Stimulated activated CD4-positive, alpha-beta T cell treated with anti-CD3 and anti-CD28 coated beads, Interleukin-12 subunit alpha, Interleukin-12 subunit beta, amount 100 ng/mL, for 48 hours (primary cell): ENCODE data around the gene PROSER2.
"Not testable (repeated sequence)": the region's sequence is repeated elsewhere in the genome, so short reads cannot be mapped to it uniquely, and the experiment has no call there.

ENCODE experiments used
- DNase-seq, 3 donors: peaks; one replicate each; pipeline ENCODE4 v3.0.0-alpha.2; 2020; ENCODE audit warnings: low read depth in 2 of 3, low spot score in 1 of 3

Gene PROSER2

DNA sequence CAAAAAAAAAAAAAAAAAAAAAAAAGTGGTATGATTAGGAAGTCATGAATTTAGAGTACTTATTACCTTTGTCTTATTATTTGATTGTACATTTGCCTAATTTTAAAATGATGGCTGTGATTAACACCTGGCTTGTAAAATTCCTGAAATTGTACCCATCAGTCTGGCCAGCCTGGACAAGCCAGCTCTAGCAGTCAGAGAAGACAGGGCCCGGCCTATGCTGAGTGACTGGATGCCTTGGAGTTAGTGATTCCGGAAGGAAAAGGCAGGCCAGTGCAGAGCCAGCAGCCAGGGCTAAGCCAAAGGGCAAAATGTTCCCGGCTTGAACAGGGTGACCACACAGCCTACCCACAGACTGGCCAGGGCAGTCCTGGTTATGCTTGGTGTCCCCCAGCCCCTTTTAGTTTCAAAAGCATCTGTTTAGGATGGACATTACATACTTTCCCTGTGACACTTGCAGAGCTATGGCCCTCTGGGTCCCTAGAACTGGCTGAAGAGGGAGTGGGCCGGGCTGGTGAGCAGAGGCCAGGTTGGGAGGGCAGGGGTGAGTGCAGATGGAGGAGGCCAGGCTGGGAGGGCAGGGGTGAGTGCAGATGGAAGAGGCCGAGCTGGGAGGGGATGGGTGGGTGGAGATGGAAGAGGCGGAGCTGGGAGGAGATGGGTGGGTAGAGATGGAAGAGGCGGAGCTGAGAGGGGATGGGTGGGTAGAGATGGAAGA is 61.7 kb downstream of the PROSER2 start:
- no peak for DNase-seq

DNA sequence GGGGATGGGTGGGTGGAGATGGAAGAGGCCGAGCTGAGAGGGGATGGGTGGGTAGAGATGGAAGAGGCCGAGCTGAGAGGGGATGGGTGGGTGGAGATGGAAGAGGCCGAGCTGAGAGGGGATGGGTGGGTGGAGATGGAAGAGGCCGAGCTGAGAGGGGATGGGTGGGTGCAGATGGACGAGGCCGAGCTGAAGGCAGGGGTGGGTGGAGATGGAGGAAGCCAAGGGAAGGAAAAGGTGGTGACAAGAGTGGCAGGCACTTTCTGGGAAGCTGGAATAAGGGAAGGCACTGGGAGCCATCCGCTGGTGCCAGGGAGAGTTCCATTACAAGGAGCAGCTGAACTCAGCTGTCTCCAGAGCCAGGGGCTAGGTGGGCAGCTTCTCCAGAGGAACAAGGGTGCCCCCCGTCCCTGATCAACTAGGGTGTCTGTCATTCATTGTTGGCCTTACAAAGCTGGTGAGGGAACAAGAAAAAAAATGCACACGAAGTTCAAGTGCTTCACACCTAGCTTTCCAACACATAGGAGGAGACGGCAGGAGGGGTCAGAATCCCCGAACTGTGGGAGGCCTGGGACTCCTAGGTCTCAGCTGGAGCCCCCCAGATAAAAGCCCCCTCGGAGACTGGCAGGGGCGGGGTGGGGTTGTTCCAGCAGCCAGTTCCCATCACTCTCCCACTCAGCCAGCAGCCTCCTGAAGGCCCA is 62.4 kb downstream of the PROSER2 start:
- DNase-seq, result no peak

DNA sequence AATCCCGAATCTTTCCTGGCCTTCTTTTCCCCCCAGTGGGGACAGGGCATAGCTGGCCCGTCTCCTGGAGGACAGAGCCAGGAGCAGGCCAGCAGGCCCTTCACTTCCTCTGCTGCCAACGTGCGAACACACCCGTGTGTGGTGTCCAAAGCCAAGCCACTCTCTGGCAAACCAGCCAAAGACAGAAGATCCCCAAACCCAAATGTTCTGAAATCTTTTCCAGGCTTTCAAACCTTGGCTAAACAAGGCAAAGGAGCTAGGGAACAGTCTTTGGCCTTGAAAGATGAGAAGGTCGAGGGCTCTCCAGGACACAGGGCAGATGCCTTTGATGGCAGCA is 63.0 kb downstream of the PROSER2 start:
- no peak for DNase-seq

DNA sequence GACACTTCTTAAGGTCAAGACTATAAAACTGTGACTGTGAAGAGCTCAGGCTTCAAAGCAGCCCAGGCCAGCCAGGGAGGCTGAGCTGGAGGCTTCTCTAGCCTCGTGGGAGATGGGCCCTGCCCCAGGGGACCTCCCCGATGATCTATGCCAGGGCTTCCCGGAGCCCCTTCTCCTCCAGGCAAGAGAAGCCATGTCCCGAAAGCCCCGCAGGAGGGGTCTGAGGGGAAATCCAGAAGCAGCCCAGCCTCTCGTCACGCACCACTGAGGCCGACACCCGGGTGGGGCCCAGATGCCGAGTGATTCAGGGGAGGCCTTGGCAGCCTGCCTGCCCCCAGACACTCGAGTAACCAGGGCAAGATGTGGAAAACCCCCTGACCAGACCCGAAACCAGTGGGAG is 63.7 kb downstream of the PROSER2 start:
- no peak for DNase-seq

DNA sequence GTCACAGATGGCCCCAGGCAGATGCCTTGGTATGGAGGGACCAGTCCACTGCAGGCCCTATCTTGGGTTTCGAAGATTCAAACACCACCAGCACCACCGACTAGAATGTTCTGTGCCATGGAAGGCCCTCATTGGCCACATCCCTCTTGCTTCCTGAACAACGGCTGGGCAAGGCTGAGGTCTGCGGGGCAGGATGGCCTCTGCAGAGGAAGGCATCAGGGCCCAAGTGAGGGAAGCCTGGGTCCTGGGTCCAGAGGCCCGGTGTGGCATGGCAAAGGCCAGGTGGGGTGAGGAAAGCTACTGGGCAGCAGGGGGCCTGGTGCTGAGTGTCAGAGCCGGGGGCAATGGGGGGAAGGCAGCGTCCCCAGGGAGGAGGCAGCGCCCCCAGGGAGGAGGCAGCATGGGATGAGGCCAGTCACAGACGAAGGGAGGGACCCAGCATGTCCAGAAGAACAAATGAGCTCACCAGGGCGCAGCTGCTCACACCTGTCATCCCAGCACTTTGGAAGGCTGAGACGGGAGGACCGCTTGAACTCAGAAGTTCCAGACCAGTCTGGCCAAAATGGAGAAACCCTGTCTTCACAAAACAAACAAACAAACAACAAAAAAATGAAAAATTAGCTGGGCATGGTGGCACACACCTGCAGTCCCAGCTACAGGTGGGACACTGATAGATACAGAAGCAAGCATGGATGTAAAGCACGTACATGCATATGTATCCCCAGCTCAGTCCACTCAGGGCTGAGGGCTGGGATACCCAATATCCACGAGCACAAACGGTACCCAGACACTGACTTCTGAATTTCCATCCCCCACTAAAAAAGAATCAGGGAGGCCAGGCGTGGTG is 64.4 kb downstream of the PROSER2 start:
- DNase-seq, result no peak

DNA sequence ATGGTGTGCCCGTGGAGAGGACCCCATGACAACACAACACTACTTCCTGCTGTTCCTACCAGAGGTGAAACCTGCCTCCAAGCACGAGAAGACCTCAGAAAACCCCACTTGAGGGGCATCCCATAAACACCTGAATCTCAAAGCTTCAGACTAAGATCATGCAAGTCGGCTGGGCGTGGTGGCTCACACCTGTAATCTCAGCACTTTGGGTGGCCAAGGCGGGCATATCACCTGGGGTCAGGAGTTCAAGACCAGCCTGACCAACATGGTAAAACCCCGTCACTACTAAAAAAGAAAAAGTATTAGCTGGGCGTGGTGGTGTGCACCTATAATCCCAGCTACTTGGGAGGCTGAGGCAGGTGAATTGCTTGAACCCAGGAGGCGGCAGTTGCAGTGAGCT is 66.1 kb downstream of the PROSER2 start:
- DNase-seq, result not testable (repeated sequence)

DNA sequence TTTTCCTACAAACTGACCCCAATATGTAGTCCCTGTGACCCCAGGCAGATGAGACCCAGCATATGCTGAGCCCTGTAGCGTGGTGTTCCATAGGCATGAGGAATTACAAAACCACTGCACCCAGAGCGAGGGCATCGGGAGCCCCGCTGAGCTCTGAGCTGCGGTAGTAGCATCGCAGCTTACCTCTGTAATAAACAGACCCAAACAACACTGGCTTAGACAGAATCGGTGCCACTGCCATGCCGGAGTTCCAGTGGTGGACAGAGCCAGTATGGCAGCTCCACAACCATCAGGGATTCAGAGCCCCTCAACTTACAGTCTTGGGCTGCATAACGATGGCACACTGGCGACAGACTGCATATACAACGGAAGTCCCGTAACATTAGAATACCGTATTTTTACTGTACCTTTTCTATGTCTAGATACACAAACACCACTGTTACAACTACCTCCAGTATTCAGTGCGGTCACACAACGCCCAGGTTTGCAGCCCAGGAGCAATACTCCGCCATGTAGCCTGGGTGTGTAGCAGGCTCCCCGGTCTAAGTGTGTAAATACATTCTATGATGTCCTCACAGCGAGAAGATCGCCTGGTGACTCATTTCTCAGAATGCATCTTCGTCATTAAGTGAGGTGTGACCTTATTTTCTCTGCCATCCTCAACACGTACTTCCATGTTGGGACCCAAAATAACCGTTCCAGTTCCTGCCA is 68.8 kb downstream of the PROSER2 start:
- DNase-seq, result no peak

DNA sequence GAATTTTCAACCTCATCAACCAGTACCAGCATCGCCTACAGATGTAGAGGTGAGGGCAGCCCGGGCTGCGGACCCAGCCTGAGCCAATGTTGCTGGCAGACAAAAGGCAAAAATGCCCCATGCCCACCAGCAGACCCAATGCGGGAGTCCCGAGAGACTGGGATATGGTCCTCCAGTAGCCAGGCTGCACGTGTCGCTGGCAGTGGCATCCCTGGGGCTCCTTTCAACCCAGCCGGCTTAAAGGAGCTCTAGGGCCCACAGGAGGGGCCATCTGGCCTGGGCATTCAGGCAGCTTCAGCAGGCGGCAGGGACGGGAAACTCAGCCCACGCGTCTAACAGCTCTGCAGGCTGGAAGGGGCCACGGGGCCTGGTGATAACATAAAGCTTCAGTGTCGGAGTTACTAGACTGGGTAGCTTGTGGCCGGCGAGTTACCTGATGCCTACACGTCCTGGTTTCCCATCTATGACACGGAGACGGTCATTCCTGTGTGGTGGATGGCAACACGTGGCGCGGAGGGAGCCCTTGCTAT is 70.7 kb downstream of the PROSER2 start:
- no peak for DNase-seq

DNA sequence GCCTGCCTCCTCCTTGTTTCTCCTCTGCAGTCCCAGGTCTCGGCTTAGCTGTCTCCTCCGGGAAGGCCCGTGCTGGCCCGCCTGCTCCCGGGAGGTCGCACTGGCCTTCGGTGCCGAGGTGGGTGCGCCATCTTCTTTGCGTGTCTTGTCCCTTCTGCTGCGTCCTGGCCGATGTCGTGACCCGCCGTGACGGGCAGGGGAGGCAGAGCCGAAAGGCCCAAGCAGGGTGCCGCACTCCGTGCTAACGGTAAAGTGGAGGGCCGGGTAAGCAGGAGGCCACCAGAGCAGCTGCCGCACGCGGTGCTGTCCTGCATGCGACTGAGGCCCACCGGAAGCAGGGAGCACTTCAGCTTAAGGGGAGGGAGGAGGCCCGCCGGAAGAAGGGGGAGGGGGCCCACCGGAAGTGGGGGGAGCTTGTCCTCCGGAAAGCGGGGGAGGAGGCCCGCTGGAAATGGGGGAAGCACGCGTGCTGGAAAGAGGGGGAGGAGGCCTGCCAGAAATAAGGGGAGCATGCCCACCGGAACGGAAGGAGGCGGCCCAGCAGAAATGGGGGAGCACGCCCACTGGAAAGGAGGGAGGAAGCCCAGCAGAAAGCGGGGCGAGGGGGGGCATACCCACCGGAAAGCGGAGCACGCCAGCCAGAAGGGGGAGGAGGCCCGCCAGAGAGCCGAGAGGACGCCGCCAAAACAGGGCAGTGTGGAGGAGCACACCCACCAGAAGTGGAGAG is 71.4 kb downstream of the PROSER2 start:
- DNase-seq, result no peak

DNA sequence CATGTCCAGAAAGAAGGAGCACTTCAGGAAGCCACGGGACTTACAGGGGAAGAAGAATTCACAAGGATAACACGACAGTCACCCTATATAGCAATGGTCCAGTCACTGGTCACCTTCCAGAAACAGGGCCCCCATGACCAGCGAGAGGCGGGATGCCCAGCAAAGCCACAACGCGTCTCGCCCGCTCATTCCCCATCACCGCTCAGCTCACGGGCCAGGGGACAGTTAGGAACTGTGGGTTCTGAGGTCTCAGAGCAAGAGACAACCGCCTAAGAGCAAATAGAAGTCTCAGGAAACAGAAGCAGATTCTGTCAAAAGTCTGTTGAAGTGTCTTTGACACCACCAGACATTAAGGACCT is 71.9 kb downstream of the PROSER2 start:
- no peak for DNase-seq

DNA sequence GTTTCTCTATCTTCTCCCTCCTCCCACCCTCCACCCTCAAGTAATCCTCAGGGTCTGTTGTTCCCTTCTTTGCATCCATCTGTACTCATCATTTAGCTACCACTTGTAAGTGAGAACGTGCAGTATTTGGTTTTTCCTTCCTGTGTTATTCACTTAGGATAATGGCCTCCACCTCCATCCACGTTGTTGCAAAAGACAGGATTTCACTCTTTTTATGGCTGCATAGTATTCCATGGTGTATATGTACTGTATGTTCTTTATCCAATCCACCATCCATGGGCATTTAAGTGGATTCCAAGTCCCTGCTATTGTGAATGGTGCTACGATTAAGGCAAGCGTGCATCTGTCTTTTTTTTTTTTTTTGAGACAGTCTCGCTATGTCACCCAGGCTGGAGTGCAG is 72.4 kb downstream of the PROSER2 start:
- DNase-seq, result no peak

DNA sequence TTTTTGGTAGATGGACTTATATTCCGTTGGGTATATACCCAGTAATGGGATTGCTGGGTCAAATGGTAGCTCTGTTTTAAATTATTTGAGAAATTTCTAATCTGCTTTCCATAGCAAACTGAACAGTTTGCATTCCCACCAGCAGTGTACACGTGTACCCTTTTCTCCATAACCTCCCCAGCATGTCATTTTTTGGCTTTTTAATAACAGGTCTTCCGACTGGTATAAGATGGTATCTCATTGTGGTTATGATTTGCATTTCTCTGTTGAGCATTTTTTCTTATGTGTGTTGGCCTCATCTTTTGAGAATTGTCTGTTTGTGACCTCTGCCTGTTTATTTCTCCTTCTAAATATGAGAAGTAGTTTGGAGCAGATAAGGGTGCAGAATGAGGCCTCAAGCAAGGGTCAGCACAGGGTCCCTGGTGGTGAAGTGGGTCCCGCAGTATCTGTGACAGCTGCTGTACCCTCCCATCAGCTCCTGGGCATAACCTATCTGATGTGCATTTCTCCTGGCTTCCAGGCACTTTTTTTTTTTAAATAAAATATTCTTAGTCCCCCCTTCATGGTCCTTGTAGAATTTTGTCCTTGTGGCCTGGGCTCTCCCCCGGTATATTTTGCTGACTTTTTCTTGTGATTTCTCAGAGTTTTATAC is 73.5 kb downstream of the PROSER2 start:
- no peak for DNase-seq

DNA sequence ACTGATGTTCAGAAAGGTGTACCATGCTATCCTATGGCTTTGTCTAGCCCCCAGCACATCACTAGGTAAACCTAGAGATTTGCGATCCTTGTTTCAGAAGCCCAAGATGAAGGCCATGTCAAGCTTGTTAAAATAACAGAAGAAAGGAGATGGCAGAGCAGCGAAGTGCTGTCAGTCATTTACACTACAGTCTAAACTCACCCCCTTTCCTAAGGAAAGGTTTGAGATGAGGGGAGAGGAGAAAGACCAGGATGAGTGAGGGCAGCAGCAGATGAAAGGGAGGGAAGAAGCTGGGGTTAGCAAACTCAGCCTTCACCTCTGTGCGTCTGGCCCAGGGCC is 74.8 kb downstream of the PROSER2 start:
- no peak for DNase-seq

DNA sequence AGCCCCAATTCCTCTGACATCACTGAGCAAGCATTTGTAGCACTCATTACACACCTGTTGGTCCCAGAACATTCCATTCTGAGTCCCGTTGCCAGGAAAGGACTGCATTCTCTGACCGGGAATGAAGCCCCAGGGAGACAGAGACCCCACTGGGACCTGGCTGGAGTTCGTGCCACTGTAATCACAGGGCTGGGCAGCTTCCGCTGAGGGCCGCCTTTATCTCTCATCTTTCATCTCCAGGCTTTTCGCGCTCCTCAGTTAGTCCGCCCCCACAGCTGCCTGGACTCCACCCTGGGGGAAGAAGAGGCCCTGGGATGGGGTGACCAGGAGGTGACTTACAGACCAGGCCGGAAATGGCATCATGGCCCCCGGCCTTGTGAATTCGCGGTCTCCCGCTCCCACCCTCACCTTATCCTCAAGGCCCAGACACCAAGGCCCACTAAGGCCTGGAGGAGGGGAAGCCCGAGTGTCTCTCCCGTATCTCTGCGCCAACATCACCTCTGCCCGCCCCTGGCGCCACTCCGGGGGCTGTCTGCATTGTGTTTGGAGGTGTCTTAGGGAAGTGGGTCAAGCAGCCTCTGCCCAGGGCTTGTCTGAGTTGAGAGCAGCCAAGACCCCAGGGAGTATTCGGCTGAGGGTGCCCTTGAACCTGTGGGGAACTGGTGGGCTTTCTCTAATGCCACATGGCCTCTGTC is 75.4 kb downstream of the PROSER2 start:
- DNase-seq, result no peak

DNA sequence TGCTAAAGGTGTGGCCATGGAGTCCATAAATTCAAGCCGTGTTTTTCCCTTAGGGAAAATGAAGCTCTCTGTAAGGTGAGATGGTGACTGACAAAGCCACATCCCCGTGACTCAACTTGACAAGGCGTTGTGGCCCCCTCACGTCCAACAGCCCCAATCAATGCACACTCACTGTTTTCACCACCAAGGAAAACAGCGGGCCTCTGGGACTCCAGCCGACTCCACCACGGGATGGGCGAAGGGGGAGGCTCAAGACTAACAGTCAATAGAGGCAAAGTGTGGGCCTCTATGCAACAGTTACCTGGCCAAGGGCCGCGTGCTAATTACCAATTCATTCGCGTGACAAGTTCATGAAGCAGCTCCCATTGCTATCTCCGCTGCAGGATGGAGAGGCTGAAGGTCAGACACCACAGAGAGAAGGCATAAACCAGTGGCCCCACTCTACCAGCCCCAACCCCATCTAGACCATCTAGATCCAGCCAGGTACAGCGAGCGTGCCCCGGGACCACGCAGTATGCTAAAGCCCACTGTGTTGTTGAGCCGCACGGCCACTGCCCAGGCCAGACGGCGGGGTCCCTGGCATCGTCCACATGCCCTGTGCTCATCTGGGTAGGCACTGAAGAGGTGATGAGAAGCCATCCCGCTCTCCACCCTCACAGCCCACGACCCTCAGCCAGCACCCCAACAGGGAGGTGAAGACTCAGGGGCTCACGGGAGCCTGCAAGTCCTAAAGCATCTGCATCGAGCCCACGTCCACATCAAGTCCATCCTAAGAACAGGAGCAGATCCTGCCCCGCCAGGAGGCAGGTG is 76.1 kb downstream of the PROSER2 start:
- no peak for DNase-seq

DNA sequence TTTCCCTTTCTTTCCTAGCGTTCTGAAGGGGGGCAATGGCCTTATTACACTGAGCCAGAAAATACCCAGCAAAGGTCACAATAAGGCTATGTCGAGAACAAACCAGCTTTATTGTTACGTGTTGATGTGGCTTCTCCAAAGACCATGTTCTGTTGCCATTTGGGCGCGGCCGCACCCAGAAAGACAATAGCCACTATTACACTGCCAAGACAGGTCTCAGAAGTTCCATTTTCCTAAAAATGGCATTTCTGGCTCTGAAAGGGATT is 77.8 kb downstream of the PROSER2 start:
- DNase-seq, result no peak

DNA sequence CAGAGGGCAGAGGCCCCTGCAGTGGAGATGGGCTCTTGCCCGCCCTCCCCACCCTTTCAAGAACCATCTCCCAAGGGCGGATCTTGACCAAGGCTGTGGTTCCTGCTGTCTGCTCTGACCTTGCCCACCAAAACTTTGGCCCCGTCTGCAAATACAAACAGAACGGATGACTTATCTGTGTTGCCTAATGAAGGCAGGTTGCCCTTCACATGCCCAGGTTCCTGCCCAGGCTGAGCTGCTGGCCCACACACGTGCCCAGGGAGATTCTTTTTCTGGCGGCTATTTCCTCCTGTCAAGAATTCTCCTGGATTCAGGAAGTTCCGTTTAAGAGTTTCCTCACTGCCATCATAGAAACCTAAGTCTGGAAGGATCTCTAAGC is 78.3 kb downstream of the PROSER2 start:
- DNase-seq, result no peak

DNA sequence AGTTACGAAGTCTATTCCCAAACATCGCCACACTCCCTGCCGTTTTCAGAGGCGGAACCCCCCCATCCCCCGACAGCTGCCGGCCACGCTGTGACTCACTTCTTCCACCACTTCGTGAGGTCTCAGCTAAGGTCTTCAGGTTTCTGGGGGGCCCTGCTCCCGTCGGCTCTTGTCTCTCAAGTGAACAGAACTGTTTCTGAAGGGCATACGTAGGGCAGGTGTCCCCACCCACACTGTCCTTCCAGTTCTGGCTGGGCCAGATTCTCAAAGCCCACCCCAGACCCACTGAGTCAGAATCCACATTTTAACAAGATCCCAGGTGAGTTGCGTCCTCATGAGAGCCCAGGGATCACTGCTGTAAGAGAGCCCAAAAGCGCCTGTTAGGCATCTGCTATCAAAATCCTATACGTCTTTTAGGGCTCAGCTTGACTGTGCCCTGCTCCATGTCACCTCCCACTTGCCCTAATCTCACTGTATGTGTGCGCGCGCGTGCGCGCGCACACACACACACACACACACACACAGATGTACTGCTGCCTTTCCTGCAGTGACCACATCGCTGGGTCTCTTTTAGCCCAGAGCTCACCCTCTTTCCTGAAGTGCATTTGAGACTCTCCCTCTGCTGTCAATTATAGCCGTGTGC is 78.8 kb downstream of the PROSER2 start:
- no peak for DNase-seq

DNA sequence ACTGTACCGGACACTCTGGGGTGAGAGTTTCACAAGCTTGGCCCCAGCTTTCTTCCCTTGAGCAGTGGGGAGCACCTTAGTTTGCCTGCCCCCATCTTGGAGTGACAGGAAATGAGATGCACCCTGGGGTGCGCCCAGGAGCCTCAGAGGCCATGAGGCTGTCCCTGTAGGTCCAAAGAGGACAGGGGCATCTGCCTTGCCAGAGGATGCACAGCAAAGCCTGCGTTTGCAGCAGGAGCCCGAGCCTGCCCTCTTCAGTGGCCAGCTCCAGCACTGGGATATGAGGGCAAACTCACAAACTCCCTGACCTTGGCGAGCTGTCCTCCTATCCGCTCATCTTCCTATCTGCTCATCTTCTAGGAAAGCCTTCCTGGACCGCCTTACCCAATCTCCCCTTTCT is 79.5 kb downstream of the PROSER2 start:
- DNase-seq, result no peak
